ENCODE results near the gene IGDCC3.

IGDCC3 gene

GRCh38 chr15:65411465-65412071 lies 33.8 kb upstream of the IGDCC3 start:
- no peaks in the 10 kb centered on the region for H3K9me3 Mint-ChIP-seq
- peaks cover 22% of the 10 kb centered on the region for H3K27me3 Mint-ChIP-seq
- H3K4me3 Mint-ChIP-seq, result no peak overlapping the region
- peaks cover 10% of the 10 kb centered on the region for H3K4me1 Mint-ChIP-seq (ENCODE audit: low read depth)
- H3K36me3 Mint-ChIP-seq (ENCODE audit: low read depth), result no peaks in the 10 kb centered on the region
- no peak overlapping the region for H3K27ac Mint-ChIP-seq

- Mint-ChIP-seq H3K4me1 (ENCODE audit: low read depth) (peaks cover 10% of the 10 kb centered on the region), H3K9me3 (no peaks in the 10 kb centered on the region), H3K27ac (no peak overlapping the region), H3K27me3 (peaks cover 19% of the 10 kb centered on the region), H3K36me3 (ENCODE audit: low read depth) (no peaks in the 10 kb centered on the region), H3K4me3 (no peak overlapping the region)
Observed at GRCh38 chr15:65410972-65411371, 33.2 kb upstream of the IGDCC3 start.

- no peak overlapping the region for H3K4me3 Mint-ChIP-seq
- H3K36me3 Mint-ChIP-seq (ENCODE audit: low read depth), result no peaks in the 10 kb centered on the region
- H3K9me3 Mint-ChIP-seq, result no peaks in the 10 kb centered on the region
- peaks cover 10% of the 10 kb centered on the region for H3K4me1 Mint-ChIP-seq (ENCODE audit: low read depth)
- H3K27me3 Mint-ChIP-seq, result peaks cover 18% of the 10 kb centered on the region
- H3K27ac Mint-ChIP-seq, result no peak overlapping the region
Observed at GRCh38 chr15:65410036-65410435, 32.2 kb upstream of the IGDCC3 start.

GRCh38 chr15:65409036-65409631 lies 31.3 kb upstream of the IGDCC3 start:
- peaks cover 10% of the 10 kb centered on the region for H3K4me1 Mint-ChIP-seq (ENCODE audit: low read depth)
- no peak overlapping the region for H3K27ac Mint-ChIP-seq
- H3K36me3 Mint-ChIP-seq (ENCODE audit: low read depth), result no peaks in the 10 kb centered on the region
- peaks cover 18% of the 10 kb centered on the region for H3K27me3 Mint-ChIP-seq
- H3K9me3 Mint-ChIP-seq, result no peaks in the 10 kb centered on the region
- no peak overlapping the region for H3K4me3 Mint-ChIP-seq

- H3K27me3 Mint-ChIP-seq, result peaks cover 23% of the 10 kb centered on the region
- H3K9me3 Mint-ChIP-seq, result no peaks in the 10 kb centered on the region
- H3K4me1 Mint-ChIP-seq (ENCODE audit: low read depth), result peaks cover 10% of the 10 kb centered on the region
- no peak overlapping the region for H3K4me3 Mint-ChIP-seq
- H3K27ac Mint-ChIP-seq, result no peak overlapping the region
- no peaks in the 10 kb centered on the region for H3K36me3 Mint-ChIP-seq (ENCODE audit: low read depth)
Observed at GRCh38 chr15:65408324-65409035, 30.7 kb upstream of the IGDCC3 start.

GRCh38 chr15:65406424-65407000 lies 28.7 kb upstream of the IGDCC3 start:
- peaks cover 29% of the 10 kb centered on the region for H3K27me3 Mint-ChIP-seq
- no peak overlapping the region for H3K4me3 Mint-ChIP-seq
- H3K27ac Mint-ChIP-seq, result no peak overlapping the region
- peaks cover 10% of the 10 kb centered on the region for H3K4me1 Mint-ChIP-seq (ENCODE audit: low read depth)
- H3K9me3 Mint-ChIP-seq, result no peaks in the 10 kb centered on the region
- H3K36me3 Mint-ChIP-seq (ENCODE audit: low read depth), result no peaks in the 10 kb centered on the region

GRCh38 chr15:65405791-65406423 lies 28.1 kb upstream of the IGDCC3 start:
- Mint-ChIP-seq H3K36me3 (ENCODE audit: low read depth) (no peaks in the 10 kb centered on the region), H3K27me3 (peaks cover 30% of the 10 kb centered on the region), H3K27ac (no peak overlapping the region), H3K4me1 (ENCODE audit: low read depth) (peaks cover 10% of the 10 kb centered on the region), H3K4me3 (no peak overlapping the region), H3K9me3 (no peaks in the 10 kb centered on the region)

GRCh38 chr15:65404186-65404872 lies 26.5 kb upstream of the IGDCC3 start:
- Mint-ChIP-seq H3K9me3 (no peaks in the 10 kb centered on the region), H3K4me3 (no peak overlapping the region), H3K27me3 (peaks cover 29% of the 10 kb centered on the region), H3K36me3 (ENCODE audit: low read depth) (no peaks in the 10 kb centered on the region), H3K27ac (no peak overlapping the region), H3K4me1 (ENCODE audit: low read depth) (peaks cover 7% of the 10 kb centered on the region)

- Mint-ChIP-seq H3K27me3 (peaks cover 27% of the 10 kb centered on the region), H3K4me1 (ENCODE audit: low read depth) (no peaks in the 10 kb centered on the region), H3K36me3 (ENCODE audit: low read depth) (no peaks in the 10 kb centered on the region), H3K4me3 (no peak overlapping the region), H3K27ac (no peak overlapping the region), H3K9me3 (no peaks in the 10 kb centered on the region)
Observed at GRCh38 chr15:65402961-65403360, 25.2 kb upstream of the IGDCC3 start.

GRCh38 chr15:65401611-65402240 lies 23.9 kb upstream of the IGDCC3 start:
- Mint-ChIP-seq H3K9me3 (no peaks in the 10 kb centered on the region), H3K27me3 (peaks cover 39% of the 10 kb centered on the region), H3K27ac (no peak overlapping the region), H3K36me3 (ENCODE audit: low read depth) (no peaks in the 10 kb centered on the region), H3K4me1 (ENCODE audit: low read depth) (no peaks in the 10 kb centered on the region), H3K4me3 (no peak overlapping the region)

- Mint-ChIP-seq H3K9me3 (no peaks in the 10 kb centered on the region), H3K4me3 (no peak overlapping the region), H3K4me1 (ENCODE audit: low read depth) (no peaks in the 10 kb centered on the region), H3K27ac (no peak overlapping the region), H3K36me3 (ENCODE audit: low read depth) (no peaks in the 10 kb centered on the region), H3K27me3 (peaks cover 47% of the 10 kb centered on the region)
Observed at GRCh38 chr15:65400760-65401610, 23.2 kb upstream of the IGDCC3 start.

GRCh38 chr15:65399997-65400396 lies 22.2 kb upstream of the IGDCC3 start:
- Mint-ChIP-seq H3K27me3 (peaks cover 50% of the 10 kb centered on the region), H3K27ac (no peak overlapping the region), H3K9me3 (no peaks in the 10 kb centered on the region), H3K4me1 (ENCODE audit: low read depth) (no peaks in the 10 kb centered on the region), H3K4me3 (no peak overlapping the region), H3K36me3 (ENCODE audit: low read depth) (no peaks in the 10 kb centered on the region)

- peaks cover 59% of the 10 kb centered on the region for H3K27me3 Mint-ChIP-seq
- no peaks in the 10 kb centered on the region for H3K4me1 Mint-ChIP-seq (ENCODE audit: low read depth)
- H3K27ac Mint-ChIP-seq, result no peak overlapping the region
Observed at GRCh38 chr15:65399001-65399706, 21.4 kb upstream of the IGDCC3 start.

More at GRCh38 chr15:65399001-65399706, 21.4 kb upstream of the IGDCC3 start:
- Mint-ChIP-seq H3K4me3 (no peak overlapping the region), H3K36me3 (ENCODE audit: low read depth) (no peaks in the 10 kb centered on the region), H3K9me3 (no peaks in the 10 kb centered on the region)

Data from stimulated activated naive CD8-positive, alpha-beta T cell treated with anti-CD3 and anti-CD28 coated beads, Interleukin-15, Interleukin-2, amounts not matched to agents 100 ng/mL and 50 ng/mL, for 24 hours (primary cell).